Measurements from ENCODE around the gene LINS1.
A peak's percentile ranks its signal among the peaks of the same experiment; 100 is the strongest.
"Not testable (repeated sequence)": the region's sequence is repeated elsewhere in the genome, so short reads cannot be mapped to it uniquely, and the experiment has no call there.

Gene LINS1

DNA sequence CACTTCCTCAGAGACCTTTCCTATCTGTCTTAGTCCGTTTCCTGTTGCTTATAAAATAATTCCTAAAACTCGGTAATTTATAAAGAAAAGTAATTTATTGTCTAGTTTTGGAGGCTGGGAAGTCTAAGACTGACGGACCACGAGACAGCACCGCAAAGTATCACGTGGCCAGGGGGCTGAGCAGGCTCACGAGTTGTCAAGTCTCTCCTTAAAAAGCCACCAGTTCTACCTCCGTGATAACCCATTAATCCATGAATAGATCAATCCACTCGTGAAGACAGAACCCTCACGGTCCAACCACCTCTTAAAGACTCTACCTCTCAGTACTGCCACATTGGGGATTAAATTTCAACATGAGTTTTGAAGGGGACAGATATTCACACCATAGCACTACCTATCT is 821 bp downstream of the LINS1 start:
- peak; percentile 74 for DNase-seq (ENCODE audit: low spot score)

DNA sequence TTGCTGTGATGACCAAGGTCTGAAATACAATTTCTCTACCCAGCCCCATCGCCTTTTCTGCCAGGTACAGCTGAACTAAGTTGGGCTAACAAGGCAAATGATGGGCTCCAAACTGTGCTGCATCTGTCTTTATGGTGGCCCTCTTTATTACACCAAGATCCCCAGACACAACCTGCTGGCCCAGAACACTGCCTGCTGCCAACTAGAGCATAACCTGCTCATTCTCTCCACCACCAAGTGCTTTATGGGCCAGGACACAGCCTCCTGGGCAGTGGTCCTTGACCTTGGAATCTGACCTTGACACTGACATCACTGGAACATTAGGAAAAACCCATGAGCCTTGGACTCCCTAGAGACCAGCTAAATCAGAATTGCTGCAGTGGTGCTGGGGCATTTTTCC is 3.3 kb downstream of the LINS1 start:
- no peak for DNase-seq (ENCODE audit: low spot score)

DNA sequence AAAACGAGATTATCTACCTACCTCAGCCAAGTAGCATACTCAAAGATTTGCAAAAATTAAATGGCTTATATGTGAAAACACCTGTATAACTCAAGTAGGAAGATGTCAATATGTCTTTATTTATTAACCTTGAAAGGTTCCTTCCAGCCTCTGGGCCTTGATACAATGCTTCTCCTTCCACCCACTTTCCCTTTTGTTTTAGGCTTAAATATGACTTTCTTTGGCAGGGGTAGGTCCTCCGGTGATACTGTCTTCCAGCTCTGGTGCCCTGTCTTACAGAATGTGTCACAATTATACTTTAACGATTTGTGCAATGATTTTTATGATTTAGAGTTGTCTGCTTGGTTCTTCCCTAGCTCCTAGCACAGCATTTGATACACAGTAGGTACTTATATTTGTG is 4.1 kb downstream of the LINS1 start:
- DNase-seq (ENCODE audit: low spot score) = no peak

DNA sequence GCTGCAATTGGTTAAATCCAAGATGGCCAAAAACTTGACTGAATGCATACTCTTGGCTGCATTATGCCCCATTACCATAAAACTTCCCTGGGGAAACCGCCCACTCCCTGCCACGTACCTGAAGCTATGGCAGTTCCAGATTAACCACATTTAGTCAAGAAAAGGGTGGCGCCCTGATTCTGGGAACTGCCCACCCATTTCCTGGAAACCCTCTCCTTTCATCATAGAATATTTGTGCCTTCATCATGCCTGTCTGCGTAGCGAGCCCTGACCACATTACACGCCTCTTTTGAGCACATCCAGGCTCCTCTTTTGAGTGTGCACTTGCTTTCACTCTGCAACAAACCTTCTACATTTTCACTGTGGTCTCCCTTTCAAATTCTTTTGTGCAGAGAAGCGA is 5.2 kb downstream of the LINS1 start:
- no peak for DNase-seq (ENCODE audit: low spot score)

DNA sequence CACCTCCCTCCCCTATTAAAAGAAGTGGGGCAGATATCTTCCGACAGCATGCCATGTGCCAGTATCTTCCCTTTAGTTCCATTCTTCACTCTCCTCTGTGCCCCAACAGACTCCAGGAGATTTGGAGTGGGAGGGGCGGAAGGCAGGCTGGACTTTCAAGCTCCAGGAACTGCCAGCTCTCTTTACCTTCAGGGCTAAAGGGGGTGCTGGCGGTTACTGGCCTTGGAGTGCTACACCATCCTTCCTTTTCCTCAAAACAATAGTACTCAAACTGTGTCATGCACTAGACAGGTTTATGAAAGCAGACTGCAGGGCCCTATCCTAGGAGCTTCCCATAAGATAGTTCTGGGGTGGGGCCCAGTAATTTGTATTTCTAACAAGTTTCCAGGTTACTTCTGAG is 6.0 kb downstream of the LINS1 start:
- DNase-seq (ENCODE audit: low spot score) = no peak

DNA sequence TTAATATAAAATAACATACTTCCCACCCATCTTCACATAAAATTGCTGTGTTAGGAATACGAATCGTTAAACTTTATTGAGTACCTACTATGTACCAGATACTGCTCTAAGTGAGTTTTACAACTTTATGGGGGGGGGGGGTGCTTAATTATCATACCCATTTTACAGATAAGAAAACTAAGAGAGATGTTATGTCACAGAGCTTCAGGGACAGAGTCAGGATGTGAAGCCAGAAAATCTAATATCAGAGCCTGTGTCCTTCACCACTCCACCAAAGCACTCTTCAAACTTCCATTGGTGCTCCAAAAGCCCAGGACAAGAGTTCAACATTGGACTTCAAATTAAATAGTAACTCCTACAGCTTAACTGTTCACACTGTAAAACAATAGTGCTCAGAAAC is 8.6 kb downstream of the LINS1 start:
- no peak for DNase-seq (ENCODE audit: low spot score)

DNA sequence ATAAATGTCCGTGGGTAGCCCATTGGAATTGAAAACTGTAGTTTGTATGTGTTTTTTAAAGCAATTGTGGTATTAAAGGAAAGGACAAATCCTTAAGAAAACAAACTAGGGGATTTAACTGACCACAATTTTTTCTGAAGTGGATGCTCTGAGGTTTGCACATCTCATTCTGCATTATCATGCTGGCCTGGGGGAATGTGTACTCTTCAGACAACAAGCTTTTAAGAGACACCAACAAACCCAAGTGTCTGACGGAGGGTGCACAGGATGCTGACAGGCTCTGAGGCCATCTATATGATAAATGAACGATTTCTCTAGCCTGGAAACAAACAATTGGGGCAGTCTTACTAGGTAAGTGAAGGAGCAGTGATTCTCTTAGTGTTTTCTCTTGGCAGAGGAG is 9.1 kb downstream of the LINS1 start:
- DNase-seq (ENCODE audit: low spot score) = no peak

DNA sequence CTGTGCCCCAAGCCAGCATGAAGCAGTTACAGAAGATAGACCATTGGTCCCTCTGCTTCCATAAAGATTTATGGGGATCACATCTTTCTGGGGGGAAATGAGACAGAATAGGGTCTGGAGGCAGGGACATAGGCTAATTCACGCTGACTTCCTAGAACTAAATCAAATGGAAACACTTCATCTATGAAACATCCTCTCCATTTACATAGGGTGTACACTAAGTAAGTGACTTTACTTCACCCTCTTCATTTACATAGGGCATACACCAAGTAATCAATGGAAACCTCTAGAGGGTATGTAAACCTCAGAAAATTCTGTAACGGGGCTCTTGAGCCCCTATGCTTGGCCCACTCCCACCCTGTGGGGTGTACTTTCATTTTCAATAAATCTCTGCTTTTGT is 10.1 kb downstream of the LINS1 start:
- DNase-seq (ENCODE audit: low spot score) = no peak

DNA sequence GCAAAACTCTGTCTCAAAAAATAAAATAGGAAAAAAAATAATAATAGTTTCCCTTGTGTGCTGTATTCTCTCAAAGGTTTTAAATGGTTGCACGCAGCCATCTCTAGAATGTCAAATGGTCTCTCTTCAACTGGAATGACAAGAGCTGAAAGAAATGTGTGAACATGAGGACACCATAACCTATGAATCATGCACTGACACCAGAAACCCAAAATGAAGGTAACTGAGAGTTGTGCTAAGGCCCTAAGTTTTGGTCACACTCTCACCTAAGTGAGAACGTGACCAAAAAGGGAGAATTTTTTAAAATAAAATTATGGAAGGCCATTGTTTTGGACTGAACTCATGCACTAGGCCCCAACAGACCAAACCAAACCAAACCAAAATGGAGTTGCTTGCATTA is 10.8 kb downstream of the LINS1 start:
- DNase-seq (ENCODE audit: low spot score) = not testable (repeated sequence)

DNA sequence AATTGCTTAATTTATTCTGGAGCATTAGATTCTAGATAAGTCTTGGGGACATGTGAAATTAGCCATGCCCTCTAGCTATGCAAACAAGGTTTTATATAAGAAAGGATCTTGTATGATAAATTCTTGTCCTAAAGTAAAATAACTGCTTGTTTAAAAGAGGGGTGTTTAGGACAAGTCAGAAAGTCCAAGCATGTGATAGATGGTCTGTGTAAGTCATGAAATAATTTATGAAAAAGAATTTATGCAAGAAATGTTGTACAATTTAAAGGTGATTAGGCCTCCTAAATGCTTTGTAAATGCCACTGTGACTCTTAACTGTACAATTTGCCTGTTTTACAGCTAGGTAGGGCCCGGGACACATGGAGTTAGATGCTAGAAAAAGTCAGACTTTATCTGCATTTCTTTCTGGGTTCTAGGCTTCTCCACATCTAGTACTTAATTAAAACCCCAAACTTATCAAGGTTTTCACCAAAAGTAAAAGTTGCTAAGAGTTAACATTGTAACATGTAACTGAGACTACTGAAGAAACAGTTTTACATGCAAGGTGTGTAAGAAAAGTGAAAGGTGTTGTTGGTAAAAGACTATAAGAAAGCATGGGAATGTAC is 13.2 kb downstream of the LINS1 start:
- peak; percentile 24 for DNase-seq (ENCODE audit: low spot score)

DNA sequence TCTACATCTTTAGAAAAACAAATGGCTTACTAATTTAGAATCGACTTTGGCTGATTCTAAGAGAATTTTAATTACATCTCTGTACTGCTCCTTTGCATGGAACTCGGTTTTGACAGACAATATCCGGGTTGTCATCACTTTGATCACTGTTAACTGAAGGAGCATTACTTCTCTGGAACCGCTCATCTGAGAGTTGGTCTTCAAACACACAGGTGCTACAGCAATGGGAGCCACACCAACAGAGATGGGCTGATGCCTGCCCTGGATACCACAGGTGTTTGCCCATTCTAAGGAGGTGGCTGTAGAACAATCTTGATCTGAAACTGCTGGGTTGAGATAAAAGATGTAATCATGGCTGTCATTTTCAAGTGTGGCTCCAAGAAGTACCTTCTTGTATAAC is 21.6 kb downstream of the LINS1 start:
- no peak for DNase-seq (ENCODE audit: low spot score)

DNA sequence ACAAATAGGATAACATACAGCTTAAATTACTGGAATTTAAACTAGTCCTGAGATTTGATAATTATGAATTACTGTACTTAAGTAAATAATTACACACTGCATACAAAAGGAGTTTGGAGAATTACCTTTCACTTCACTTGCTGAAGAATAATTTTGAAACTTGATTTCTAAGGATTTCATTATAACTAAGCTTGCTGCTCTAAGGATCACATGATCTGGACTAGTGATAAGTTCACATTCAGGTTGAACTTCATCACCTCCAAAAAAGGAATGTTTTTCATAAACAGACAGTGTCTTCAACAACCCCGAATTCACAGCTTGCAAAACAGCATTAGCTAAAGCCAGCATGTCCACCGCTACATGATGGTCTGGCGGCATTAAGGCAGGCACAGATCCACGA is 28.5 kb downstream of the LINS1 start:
- DNase-seq (ENCODE audit: low spot score) = no peak

DNA sequence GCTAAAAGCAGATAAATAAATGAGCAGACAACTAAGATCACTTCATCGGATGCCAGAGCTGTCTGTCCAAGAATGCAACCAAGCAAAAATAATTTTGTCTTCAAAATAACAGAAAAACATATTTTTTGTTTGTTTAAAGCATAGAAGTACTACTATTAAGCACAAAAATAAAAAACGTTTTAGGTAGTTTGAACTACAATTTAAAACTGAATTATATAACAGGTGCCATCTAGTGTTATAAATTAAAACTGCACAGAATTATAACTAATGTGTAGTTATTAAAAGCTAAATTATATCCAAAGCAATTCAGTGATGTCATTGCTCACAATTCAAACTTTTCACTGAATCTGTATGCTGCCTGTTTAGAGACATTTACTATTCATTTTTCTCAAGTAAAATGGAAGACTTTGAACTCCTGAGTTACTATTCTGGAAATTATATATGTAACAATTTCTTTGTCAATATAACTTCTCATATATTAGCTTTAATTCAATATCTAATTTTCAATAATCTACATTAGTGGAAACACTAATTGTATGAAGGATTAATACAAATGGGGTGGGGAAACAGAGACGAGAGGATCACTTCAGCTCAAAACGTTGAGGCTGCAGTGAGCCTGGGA is 29.5 kb downstream of the LINS1 start:
- peak; percentile 43 for DNase-seq (ENCODE audit: low spot score)

DNA sequence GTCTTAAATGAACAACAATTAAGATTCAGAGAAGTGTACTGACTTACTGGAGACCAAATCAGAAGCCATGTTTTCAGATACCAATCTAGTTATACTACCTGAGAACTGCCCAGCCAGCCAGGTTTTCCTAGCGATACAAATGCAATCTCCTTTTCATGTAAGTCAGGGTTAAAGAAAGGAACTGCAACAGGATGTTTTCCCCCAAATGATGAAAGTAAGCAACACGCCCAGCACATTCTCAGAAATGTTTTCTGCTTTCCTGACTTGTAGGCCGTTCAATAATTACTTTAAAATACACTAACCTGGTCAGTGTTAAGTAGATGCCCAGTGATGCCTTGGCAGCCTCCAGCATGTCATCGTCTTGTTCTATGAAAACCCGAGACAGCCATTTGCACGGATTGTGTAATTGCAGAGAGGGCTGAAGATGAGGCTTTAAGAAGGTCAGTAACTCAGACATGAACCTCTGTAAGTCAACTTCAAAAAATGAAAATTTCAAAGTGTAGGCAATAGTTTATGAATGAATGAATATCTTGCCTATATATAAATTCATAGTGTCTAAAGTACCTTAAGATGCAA is 30.3 kb downstream of the LINS1 start:
- no peak for DNase-seq (ENCODE audit: low spot score)

DNA sequence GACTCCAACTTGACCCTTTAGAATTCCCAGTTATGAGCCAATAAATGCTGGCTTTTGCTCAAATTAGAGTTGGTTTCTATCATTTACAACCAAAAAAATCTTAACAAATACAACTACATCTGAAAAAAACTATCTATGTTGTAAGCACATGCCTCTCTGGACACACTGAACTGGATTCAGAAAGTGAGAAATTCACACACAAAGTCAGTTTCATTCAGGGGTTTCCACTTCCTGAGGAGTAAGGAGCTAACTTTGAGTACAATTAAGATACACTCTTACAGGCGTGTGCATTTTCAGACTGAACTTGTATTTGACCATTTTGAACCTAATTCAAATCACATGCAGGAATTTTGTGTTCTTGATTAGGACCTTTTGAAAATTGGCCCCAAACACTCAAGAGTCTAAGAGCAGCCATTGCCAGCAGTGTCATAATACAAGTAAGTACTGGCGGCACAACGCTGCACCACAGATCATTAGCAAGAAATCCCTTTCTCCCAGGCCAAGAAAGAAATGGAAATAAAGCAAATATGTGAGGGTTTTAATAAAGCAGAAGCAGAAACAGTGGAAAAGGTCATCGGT is 31.2 kb downstream of the LINS1 start:
- DNase-seq (ENCODE audit: low spot score) = no peak

DNA sequence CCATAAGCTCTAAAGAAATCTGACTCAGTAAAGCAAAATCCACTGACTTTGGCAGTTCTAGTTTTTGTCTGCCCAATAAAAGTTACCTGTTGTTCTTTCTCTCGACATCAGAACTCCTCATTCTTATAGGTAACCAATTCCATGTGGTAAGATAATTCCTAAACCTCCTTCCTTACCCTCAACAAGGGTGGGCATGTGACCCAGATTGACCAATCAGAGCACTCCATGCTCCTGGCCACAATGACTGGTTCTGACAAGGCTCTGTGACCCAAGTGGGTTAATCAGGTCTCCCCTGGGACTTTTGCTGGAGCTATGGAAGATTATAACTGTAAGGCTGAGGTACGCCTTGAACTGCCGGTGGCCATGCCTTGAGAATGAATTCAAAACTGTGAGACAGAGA is 31.7 kb downstream of the LINS1 start:
- no peak for DNase-seq (ENCODE audit: low spot score)

DNA sequence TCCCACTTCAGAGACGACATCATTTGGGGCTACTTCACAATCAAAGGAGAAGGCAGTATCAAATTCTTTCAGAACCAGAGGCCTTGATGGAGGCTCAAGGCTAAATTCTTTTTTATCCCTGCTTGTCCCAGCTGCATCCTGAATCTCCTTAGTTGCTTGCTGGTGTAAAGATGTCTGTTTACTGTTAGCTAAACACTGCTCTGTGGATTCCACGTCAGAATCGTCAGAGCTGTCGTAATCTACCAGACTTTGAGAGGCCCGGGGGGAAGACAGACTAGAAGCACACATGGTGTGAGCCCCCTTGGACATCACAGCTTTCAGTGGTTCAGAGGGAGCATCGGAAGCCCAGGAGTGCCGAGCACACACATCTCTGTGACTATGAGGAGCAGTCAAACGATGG is 32.6 kb downstream of the LINS1 start:
- DNase-seq (ENCODE audit: low spot score) = no peak

DNA sequence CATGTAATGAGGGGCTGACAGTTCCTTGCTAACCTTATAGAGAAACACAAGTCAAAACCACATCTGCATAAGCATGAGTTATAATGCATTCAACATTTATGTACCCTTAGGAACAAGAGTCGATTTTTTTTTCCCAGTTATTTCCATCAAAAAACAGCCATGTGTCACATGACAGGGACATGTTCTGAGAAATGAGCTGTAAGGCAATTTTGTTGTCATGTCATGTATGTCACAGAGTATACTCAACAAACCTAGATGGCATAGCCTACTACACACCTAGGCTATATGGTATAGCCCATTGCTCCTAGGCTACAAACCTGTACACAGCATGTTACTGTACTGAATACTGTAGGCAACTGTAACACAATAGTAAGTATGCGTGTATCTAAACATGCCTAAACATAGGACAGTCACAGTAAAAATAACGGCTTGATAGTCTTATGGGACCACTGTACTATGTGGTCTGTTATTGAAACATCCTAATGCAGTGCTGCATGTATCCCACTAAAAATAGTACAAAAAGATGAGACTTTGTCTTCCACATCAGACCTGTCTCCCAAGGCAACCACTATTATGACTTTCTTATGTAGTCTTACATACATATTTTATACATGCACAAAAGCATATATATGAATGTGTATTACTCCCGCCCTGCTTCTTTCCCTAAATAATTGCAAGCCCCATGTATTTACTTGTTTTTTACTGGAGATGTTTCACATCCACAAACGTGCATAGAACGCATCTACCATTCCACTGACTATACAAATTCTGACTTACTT is 34.9 kb downstream of the LINS1 start:
- no peak for DNase-seq (ENCODE audit: low spot score)

DNA sequence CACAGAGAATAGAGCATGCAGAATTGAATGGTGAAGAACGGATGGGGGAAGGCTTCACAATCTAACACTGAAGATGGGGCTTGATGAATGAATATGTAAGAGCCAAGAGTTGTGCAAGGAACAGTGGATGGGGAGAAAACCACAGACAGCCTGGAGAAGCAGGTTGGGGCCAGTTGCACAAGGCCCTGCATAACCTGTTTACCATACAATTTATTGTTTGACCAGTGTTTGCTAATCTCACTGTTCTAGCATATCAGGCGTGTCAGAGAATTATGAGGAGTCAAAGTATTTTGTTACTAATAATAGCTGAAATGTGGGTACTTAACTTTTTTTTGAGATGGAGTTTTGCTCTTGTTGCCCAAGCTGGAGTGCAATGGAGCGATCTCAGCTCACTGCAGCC is 36.4 kb downstream of the LINS1 start:
- no peak for DNase-seq (ENCODE audit: low spot score)

DNA sequence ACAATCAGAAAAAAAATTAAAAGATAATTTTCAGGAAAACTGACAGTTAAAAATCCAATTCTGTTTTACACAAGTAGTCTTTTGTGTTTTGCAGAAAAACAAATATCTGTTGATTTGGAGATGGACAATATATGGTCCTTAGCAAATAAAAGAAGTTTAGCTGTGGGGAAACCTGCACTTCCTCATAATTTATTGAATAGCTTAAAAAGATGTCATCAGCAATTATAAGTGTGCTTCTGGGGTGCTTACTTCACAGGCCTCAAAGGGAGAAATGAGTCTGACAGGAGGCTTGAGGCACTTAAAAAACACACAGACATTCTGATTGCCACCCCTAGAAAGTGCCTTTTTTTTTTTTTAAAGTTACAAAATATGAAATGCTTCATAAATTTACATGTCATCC is 41.7 kb downstream of the LINS1 start:
- no peak for DNase-seq (ENCODE audit: low spot score)

DNA sequence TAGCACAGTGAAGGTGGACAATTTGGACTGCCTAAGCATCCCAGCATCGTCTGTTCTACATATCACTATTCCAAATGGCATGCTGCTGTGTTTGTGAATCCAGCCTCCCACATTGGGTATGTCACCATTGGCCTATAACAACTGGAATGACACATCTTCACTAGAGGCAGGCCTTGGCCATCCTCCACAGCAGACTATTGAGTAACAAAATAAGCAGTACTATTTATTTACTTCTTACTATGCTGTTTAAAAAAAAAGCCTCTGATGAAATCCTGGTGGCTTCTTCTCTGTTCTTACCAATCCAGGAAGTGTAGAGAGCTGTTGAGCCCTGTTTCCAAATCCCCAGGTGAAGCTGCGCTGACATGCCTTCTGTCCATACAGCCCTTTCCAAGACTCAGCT is 42.7 kb downstream of the LINS1 start:
- no peak for DNase-seq (ENCODE audit: low spot score)

DNA sequence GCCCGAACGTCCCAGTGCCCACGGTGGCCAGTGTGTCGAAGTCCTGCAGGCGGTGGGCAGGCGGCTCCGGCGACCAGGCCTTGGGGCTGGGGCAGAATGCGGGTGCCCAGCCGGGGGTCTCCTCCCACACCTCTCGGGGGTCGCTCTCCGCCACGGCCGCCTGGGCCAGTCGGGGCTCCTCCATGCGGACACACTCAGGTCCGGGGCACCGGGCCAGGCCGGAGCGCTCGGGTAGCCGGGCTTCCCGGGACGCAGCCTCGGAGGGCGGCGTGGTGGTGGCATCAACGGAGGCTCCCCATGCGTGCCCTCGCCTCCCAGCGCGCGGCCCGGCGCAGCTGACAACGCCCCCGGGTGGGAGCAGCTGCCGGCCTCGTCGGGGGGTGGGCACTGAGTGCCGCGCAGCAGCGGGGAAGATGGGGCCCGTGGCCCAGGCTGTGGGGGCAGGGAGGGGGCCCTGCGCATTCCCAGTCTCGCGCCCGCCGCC is 43.2 kb downstream of the LINS1 start:
- no peak for DNase-seq (ENCODE audit: low spot score)

DNA sequence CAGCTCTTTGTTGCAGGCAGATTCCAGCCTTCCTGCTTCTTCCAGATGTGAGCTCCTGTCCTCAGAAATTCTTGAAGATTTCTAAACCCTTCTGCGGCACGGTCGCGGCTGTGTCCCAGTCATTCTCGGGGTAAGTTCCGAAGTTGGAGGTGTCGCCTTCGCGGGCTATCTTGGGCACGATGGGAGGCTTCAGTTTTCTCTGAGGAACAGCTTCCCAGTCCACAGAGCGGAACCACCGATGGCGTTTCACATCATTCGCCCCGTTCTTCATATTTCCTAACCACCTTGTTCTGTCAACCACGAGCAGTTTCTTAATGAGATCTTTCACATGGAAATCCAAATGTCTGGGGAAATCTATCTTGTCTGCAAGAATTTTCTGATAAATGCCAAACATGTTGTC is 48.5 kb downstream of the LINS1 start:
- DNase-seq (ENCODE audit: low spot score) = no peak

Measured in NAMALWA (cell line).